Spleen (tissue), 11 donors: ENCODE measurements around the gene CCDC107. TPM values are rescaled to one million over a fixed set of nuclear protein-coding genes. Genes with fewer than 3 reads are reported as not detected.

Source experiments
- DNase-seq: peaks from one replicate; pipeline ENCODE4 v3.0.0-alpha.2; 2020
- H3K27ac ChIP-seq, 8 donors: fragments of 200-600 bp; sonication (generic) in 7 of 8; 1 replicate in 4 of 8; 2 replicates in 4 of 8; pipeline versions ENCODE4 v1.5.0 to v1.8.0; 2016 to 2021; ENCODE audit warnings: inconsistent platforms in 4 of 8, mild to moderate bottlenecking in 4 of 8, moderate library complexity in 1 of 8
- H3K27me3 ChIP-seq, 7 donors: fragments of 200-600 bp; sonication (generic) in 6 of 7; replicated peaks in 1 of 7; 1 replicate in 4 of 7; 2 replicates in 3 of 7; pipeline versions ENCODE4 v1.5.0 to v1.8.0; 2016 to 2021; ENCODE audit warnings: inconsistent platforms in 3 of 7, mild to moderate bottlenecking in 1 of 7
- H3K36me3 ChIP-seq, 6 donors: fragments of 200-600 bp; sonication (generic) in 5 of 6; 1 replicate in 4 of 6; 2 replicates in 2 of 6; pipeline versions ENCODE4 v1.5.0 to v1.8.0; 2016 to 2021; ENCODE audit warnings: inconsistent platforms in 2 of 6
- H3K4me1 ChIP-seq, 6 donors: fragments of 200-600 bp; sonication (generic) in 5 of 6; 1 replicate in 3 of 6; 2 replicates in 3 of 6; pipeline versions ENCODE4 v1.5.0 to v1.8.0; 2016 to 2021; ENCODE audit warnings: inconsistent platforms in 3 of 6
- H3K4me3 ChIP-seq, 8 donors: fragments of 200-600 bp; sonication (generic) in 7 of 8; 1 replicate in 4 of 8; 2 replicates in 4 of 8; pipeline versions ENCODE4 v1.5.0 to v1.8.0; 2016 to 2021; ENCODE audit warnings: inconsistent platforms in 4 of 8, mild to moderate bottlenecking in 4 of 8, moderate library complexity in 2 of 8
- H3K9me3 ChIP-seq, 8 donors: fragments of 200-600 bp; sonication (generic) in 7 of 8; 1 replicate in 4 of 8; 2 replicates in 4 of 8; pipeline versions ENCODE4 v1.5.0 to v1.8.0; 2016 to 2021; ENCODE audit warnings: inconsistent platforms in 4 of 8
- CTCF ChIP-seq, 11 experiments: fragments of 200-600 bp in 7 of 11; fragments of 450-650 bp in 4 of 11; sonication (generic) in 4 of 11; IDR thresholded peaks in 8 of 11; conservative IDR thresholded peaks in 3 of 11; 1 replicate in 7 of 11; 2 replicates in 4 of 11; pipeline versions ENCODE4 v1.4.0 to v1.8.0; 2016 to 2021; ENCODE audit warnings: antibody characterized with exemption in 11 of 11, inconsistent platforms in 4 of 11, mild to moderate bottlenecking in 1 of 11
- POLR2A ChIP-seq, 3 donors: fragments of 450-650 bp; IDR thresholded peaks; one replicate each; pipeline ENCODE4 v1.5.1; 2017; ENCODE audit warnings: antibody characterized with exemption in 3 of 3, mild to moderate bottlenecking in 1 of 3
- POLR2AphosphoS5 ChIP-seq, 3 donors: sonication (generic); formaldehyde crosslinking; IDR thresholded peaks; one replicate each; pipeline ENCODE4 v1.5.1; 2017; ENCODE audit warnings: antibody characterized with exemption in 3 of 3
- WGBS, 5 donors: extraction: QIAGEN DNeasy Blood & Tissue Kit in 3 of 5; methylation state at CpG; one replicate each; pipeline versions ENCODE4 v1.1.5 to v1.1.7; 2013 to 2018; 5-methylcytosine and 5-hydroxymethylcytosine counted together
- intact Hi-C: fragments of 100-400 bp; cut with DNase I; formaldehyde crosslinking; loops from one replicate; pipeline ENCODE4 v1.15.0; 2023; ENCODE audit warnings: low total_unique reads
- polyA plus RNA-seq, 3 donors: library from polyadenylated mRNA; stranded (reverse); fragments of 200-250 nt; gene quantifications; one replicate each; pipeline ENCODE4 v1.2.1, GENCODE V29; 2013
- total RNA-seq, 7 donors: library from RNA; depleted of rRNA in 3 of 7; stranded (reverse); fragments of >200 nt in 3 of 7; fragmentation: NEBNext Ultra II Directional in 4 of 7; extraction: Animal tissue kit (Norgen Biotek cat#: 25700) in 4 of 7; gene quantifications; one replicate each; pipeline versions ENCODE4 v1.1.0 to v1.2.1, GENCODE V29; 2016 to 2021
- donor health status: healthy with polysubstance abuse.
- donor health status: DM: no; HTN: no; CAD: no; lungs with moderate emphysema.
- donor health status: DM: no; HTN: no; CAD: no.
- donor health status: Bipolar disorder and iron deficiency.
- donor health status: healthy.
- donor health status: DM: no; HTN: no; CAD: no.
- donor health status: DM: yes; HTN: yes; CAD: no.

CCDC107 gene
- total and polyA plus RNA-seq, 10 donors, result 14.4 to 46.9 (median 21.3) TPM

- H3K9me3 ChIP-seq, result no peaks in the 10 kb centered on the region
- H3K4me3 ChIP-seq, result no peak within 1 kb of the TSS
- DNase-seq, result no peak
- intact Hi-C loops, result no loop called here
- no peak within 1 kb of the TSS for H3K27ac ChIP-seq
- no peaks in the 10 kb centered on the region for H3K36me3 ChIP-seq
- 77 to 89% (median 85%) methylated on average over 10 of the region's 10 CpGs for WGBS, 5 donors
- TF ChIP-seq CTCF (IDR thresholded peaks at IDR 0.05 in 8 of 11, conservative IDR thresholded peaks at IDR 0.05 in 3 of 11) (no peak), POLR2A (IDR thresholded peaks at IDR 0.05) (no peak), POLR2AphosphoS5 (IDR thresholded peaks at IDR 0.05) (no peak)
- H3K27me3 ChIP-seq, result peaks cover 0 to 17% (median 4%) of the 10 kb centered on the region in 7 donors
- H3K4me1 ChIP-seq, result peaks cover 0 to 18% (median 14%) of the 10 kb centered on the region in 6 donors
Observed at GRCh38 chr9:35673132-35674024, 15.3 kb downstream of the CCDC107 start, which contains the start of gene CA9. Gene CA9 (plus strand): TSS chr9:35673928. CDS start chr9:35673960, 32 bp downstream.

GRCh38 chr9:35674025-35674361 is 15.9 kb downstream of the CCDC107 start:
- intact Hi-C loops, result no loop called here
- Histone ChIP-seq H3K27me3 (peaks cover 0 to 17% (median 4%) of the 10 kb centered on the region in 7 donors), H3K9me3 (no peaks in the 10 kb centered on the region), H3K4me1 (peaks cover 0 to 18% (median 14%) of the 10 kb centered on the region in 6 donors), H3K27ac (no peak overlapping the region), H3K4me3 (no peak overlapping the region), H3K36me3 (no peaks in the 10 kb centered on the region)
- WGBS, 5 donors, result 75 to 93% (median 89%) methylated on average over 3 of the region's 3 CpGs
- DNase-seq, result no peak
- TF ChIP-seq POLR2A (IDR thresholded peaks at IDR 0.05) (no peak), POLR2AphosphoS5 (IDR thresholded peaks at IDR 0.05) (no peak), CTCF (IDR thresholded peaks at IDR 0.05 in 8 of 11, conservative IDR thresholded peaks at IDR 0.05 in 3 of 11) (no peak)

GRCh38 chr9:35675204-35675603 is 17.1 kb downstream of the CCDC107 start:
- Histone ChIP-seq H3K27me3 (peaks cover 0 to 17% (median 4%) of the 10 kb centered on the region in 7 donors), H3K27ac (no peak overlapping the region), H3K4me1 (peaks cover 0 to 18% (median 14%) of the 10 kb centered on the region in 6 donors), H3K36me3 (no peaks in the 10 kb centered on the region), H3K9me3 (no peaks in the 10 kb centered on the region), H3K4me3 (peak overlapping the region in 6 of 8 donors; percentile 31 to 72 (median 46))
- TF ChIP-seq CTCF (IDR thresholded peaks at IDR 0.05 in 8 of 11, conservative IDR thresholded peaks at IDR 0.05 in 3 of 11) (no peak), POLR2A (IDR thresholded peaks at IDR 0.05) (no peak), POLR2AphosphoS5 (IDR thresholded peaks at IDR 0.05) (no peak)
- DNase-seq, result no peak
- intact Hi-C loops, result no loop called here
- WGBS, 5 donors, result 43 to 52% (median 51%) methylated on average over 11 to 13 of the region's 13 CpGs

- Histone ChIP-seq H3K36me3 (no peaks in the 10 kb centered on the region), H3K9me3 (no peaks in the 10 kb centered on the region), H3K27me3 (peaks cover 0 to 17% (median 4%) of the 10 kb centered on the region in 7 donors), H3K27ac (no peak overlapping the region), H3K4me3 (peak overlapping the region; percentile 31 to 72 (median 46)), H3K4me1 (peaks cover 0 to 24% (median 16%) of the 10 kb centered on the region in 6 donors)
- DNase-seq, result peak; percentile 82
- WGBS, 5 donors, result 9 to 14% (median 10%) methylated on average over 22 to 51 of the region's 51 CpGs
- no peak for TF ChIP-seq POLR2A (IDR thresholded peaks at IDR 0.05)
- TF ChIP-seq CTCF (IDR thresholded peaks at IDR 0.05 in 8 of 11, conservative IDR thresholded peaks at IDR 0.05 in 3 of 11), result peak in 1 of 11 experiments; percentile 15
- TF ChIP-seq POLR2AphosphoS5 (IDR thresholded peaks at IDR 0.05), result peak in 2 of 3 donors; percentile 32 to 50
- intact Hi-C loops, result no loop called here
Observed at GRCh38 chr9:35675732-35676392, 17.8 kb downstream of the CCDC107 start.
